Stomach (tissue), 4 donors: ENCODE data around the gene RAB3B.

Experiments used
- CTCF ChIP-seq, 7 experiments: fragments of 450-650 bp in 4 of 7; fragments of 200-600 bp in 3 of 7; sonication (generic) in 3 of 7; IDR thresholded peaks; one replicate each; pipeline ENCODE4 v1.5.1; 2016 to 2019; ENCODE audit warnings: antibody characterized with exemption in 7 of 7, control low read depth in 2 of 7, mild to moderate bottlenecking in 1 of 7
- POLR2A ChIP-seq, 4 donors: fragments of 450-650 bp; IDR thresholded peaks; one replicate each; pipeline ENCODE4 v1.6.1; 2016; ENCODE audit warnings: antibody characterized with exemption in 4 of 4, control low read depth in 2 of 4, mild to moderate bottlenecking in 1 of 4, moderate library complexity in 1 of 4

GRCh38 chr1:51907079-51907702 is 83.3 kb downstream of the RAB3B start:
- TF ChIP-seq CTCF (IDR thresholded peaks at IDR 0.05): no peak
- no peak for TF ChIP-seq POLR2A (IDR thresholded peaks at IDR 0.05)
